PC-9 (cell line): Measurements from ENCODE around the gene LRMDA.
"Not testable (repeated sequence)": the region's sequence is repeated elsewhere in the genome, so short reads cannot be mapped to it uniquely, and the experiment has no call there.

Source experiments
- CTCF ChIP-seq: fragments of 200-600 bp; sonication (generic); conservative IDR thresholded peaks from 2 replicates; pipeline ENCODE4 v1.6.1; 2017; ENCODE audit warnings: mixed run types, antibody characterized with exemption, mild to moderate bottlenecking, moderate library complexity
- EZH2 ChIP-seq: fragments of 200-600 bp; sonication (generic); IDR thresholded peaks from 2 replicates; pipeline ENCODE4 v1.8.0; 2017; ENCODE audit warnings: antibody characterized with exemption, low read depth

- TF ChIP-seq CTCF, EZH2: not testable (repeated sequence)
These were observed 1153.0 kb downstream of the LRMDA start for GRCh38 chr10:76584466-76584865.
